ENCODE results near the gene S100P. TPM values are rescaled to one million over a fixed set of nuclear protein-coding genes. Genes with fewer than 3 reads are reported as not detected.

Gene S100P
- total RNA-seq, 1 donor: not detected

- peak; percentile 32 for TF ChIP-seq CTCF (IDR thresholded peaks at IDR 0.05; ENCODE audit: insufficient read depth, low read length)
These were observed 15.8 kb downstream of the S100P start, which contains the start of gene MRFAP1L1 for GRCh38 chr4:6709230-6710114. Gene MRFAP1L1, minus strand, starts transcription at chr4:6709865. Its CDS starts 236 bp downstream, at chr4:6709629.

GRCh38 chr4:6710282-6710681 lies 16.6 kb downstream of the S100P start:
- H3K4me3 ChIP-seq (ENCODE audit: low read depth, low read length): peak overlapping the region; percentile 78
- TF ChIP-seq CTCF (IDR thresholded peaks at IDR 0.05; ENCODE audit: insufficient read depth, low read length): no peak
- no peak for DNase-seq (ENCODE audit: low read depth)

More at GRCh38 chr4:6709230-6710114, 15.8 kb downstream of the S100P start, which contains the start of gene MRFAP1L1:
- H3K4me3 ChIP-seq (ENCODE audit: low read depth, low read length): peak within 1 kb of the TSS; percentile 78
- peak; percentile 97 for DNase-seq (ENCODE audit: low read depth)

GRCh38 chr4:6710996-6711395 lies 17.3 kb downstream of the S100P start:
- TF ChIP-seq CTCF (IDR thresholded peaks at IDR 0.05; ENCODE audit: insufficient read depth, low read length): no peak
- no peak for DNase-seq (ENCODE audit: low read depth)
- H3K4me3 ChIP-seq (ENCODE audit: low read depth, low read length): no peak overlapping the region

GRCh38 chr4:6714954-6715353 lies 21.3 kb downstream of the S100P start:
- DNase-seq (ENCODE audit: low read depth): no peak
- no peak overlapping the region for H3K4me3 ChIP-seq (ENCODE audit: low read depth, low read length)
- TF ChIP-seq CTCF (IDR thresholded peaks at IDR 0.05; ENCODE audit: insufficient read depth, low read length): no peak

- no peak for TF ChIP-seq CTCF (IDR thresholded peaks at IDR 0.05; ENCODE audit: insufficient read depth, low read length)
- H3K4me3 ChIP-seq (ENCODE audit: low read depth, low read length): peak overlapping the region; percentile 95
- DNase-seq (ENCODE audit: low read depth): no peak
These were observed 22.0 kb downstream of the S100P start for GRCh38 chr4:6715704-6716017.

GRCh38 chr4:6716018-6716911 lies 22.6 kb downstream of the S100P start, which contains the start of gene BLOC1S4:
Gene BLOC1S4, plus strand, starts transcription at chr4:6716174. Its CDS starts 36 bp downstream, at chr4:6716210.
- peak; percentile 92 for DNase-seq (ENCODE audit: low read depth)
- peak within 1 kb of the TSS; percentile 95 for H3K4me3 ChIP-seq (ENCODE audit: low read depth, low read length)
- TF ChIP-seq CTCF (IDR thresholded peaks at IDR 0.05; ENCODE audit: insufficient read depth, low read length): no peak

All from fibroblast of the aortic adventitia (primary cell).